ENCODE measurements around the gene MYO3B.

MYO3B gene

DNA sequence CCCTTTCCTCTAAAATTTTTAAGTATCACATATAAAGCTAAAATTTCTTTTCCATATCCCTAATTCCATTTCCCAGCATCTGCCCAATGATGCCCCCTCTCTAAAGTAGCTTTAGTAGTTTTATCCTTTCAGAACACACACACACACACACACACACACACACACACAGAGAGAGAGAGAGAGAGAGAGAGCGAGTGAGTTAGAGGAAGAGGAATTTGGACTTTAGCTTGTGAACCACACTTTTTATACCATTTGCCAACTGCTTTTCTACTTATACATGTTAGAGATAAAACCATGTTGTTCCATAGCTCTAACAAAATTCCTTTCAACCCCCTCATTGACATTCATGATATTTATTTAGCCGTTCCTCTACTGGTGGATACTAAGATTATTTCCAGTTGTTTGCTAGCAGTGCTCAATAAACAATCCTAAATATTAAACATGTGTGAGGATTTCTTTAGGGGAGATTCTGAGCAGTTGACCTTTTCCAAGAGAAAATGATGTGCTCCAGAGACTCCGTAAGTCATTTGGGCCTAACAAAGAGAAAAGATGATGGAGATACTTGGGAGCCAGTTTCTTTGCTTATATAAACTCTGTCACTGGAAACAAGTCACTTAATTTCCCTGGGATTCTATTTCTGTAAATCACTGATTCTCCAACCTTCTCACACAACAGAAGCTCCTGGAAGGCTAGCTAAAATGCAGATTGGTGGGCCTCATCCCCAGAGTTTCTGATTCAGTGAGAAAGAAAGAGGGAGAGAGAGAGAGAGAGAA, 307.5 kb downstream of the MYO3B start:
- no peaks in the 10 kb centered on the region for H3K9me3 ChIP-seq (ENCODE audit: insufficient read depth, low read length)
- H3K27me3 ChIP-seq (ENCODE audit: low read length), result no peaks in the 10 kb centered on the region; the same call in 1 of the 2 replicates
- no peaks in the 10 kb centered on the region for H3K36me3 ChIP-seq (ENCODE audit: low read length)
- TF ChIP-seq EZH2phosphoT487 (conservative IDR thresholded peaks at IDR 0.05; ENCODE audit: low read length) (no peak), CTCF (IDR thresholded peaks at IDR 0.05; ENCODE audit: insufficient read depth, low read length, poor library complexity, severe bottlenecking) (no peak)
- H3K79me2 ChIP-seq (ENCODE audit: insufficient read depth, low read length), result no peaks in the 10 kb centered on the region
- H2AFZ ChIP-seq (ENCODE audit: low read depth, low read length, severe bottlenecking), result no peak overlapping the region
- no peak overlapping the region for H3K4me3 ChIP-seq (ENCODE audit: insufficient read depth, low read length, poor library complexity, severe bottlenecking)
- H3K27ac ChIP-seq (ENCODE audit: low read depth, low read length), result no peak overlapping the region
- H3K4me2 ChIP-seq (ENCODE audit: low read depth, low read length, poor library complexity, severe bottlenecking), result no peak overlapping the region
- no peaks in the 10 kb centered on the region for H3F3A ChIP-seq (ENCODE audit: insufficient read depth)
- no peak overlapping the region for H3K9ac ChIP-seq (ENCODE audit: low read length)
- H3K9me2 ChIP-seq (replicated peaks; ENCODE audit: insufficient read depth, low read length), result no peaks in the 10 kb centered on the region
- no peaks in the 10 kb centered on the region; the same call in 1 of the 2 replicates for H4K20me1 ChIP-seq (ENCODE audit: low read depth, low read length)

DNA sequence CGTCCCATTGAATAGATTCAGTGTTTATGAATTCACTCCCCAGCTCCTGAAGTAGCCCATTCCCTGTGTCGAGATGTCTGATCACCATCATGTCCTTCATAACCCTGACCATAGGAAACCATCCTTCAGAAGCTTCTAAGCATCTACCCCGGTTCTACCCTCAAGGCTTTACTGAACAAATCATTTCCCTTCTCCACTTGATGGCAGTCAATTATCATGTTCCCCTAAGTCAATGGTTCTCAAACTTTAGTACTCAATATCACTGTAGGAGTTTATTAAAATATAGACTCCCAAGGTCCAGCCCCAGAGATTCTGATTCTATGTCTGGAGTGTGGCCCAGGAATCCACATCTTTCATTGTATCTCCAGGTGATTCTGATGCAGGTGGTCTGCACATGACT, 308.8 kb downstream of the MYO3B start:
- Histone ChIP-seq H3K9ac (ENCODE audit: low read length) (no peak overlapping the region), H3K79me2 (ENCODE audit: insufficient read depth, low read length) (no peaks in the 10 kb centered on the region), H3K27me3 (ENCODE audit: low read length) (no peaks in the 10 kb centered on the region; the same call in 1 of the 2 replicates), H3K9me2 (replicated peaks; ENCODE audit: insufficient read depth, low read length) (no peaks in the 10 kb centered on the region), H3K36me3 (ENCODE audit: low read length) (no peaks in the 10 kb centered on the region), H3K4me2 (ENCODE audit: low read depth, low read length, poor library complexity, severe bottlenecking) (no peak overlapping the region), H4K20me1 (ENCODE audit: low read depth, low read length) (no peaks in the 10 kb centered on the region; the same call in 1 of the 2 replicates), H2AFZ (ENCODE audit: low read depth, low read length, severe bottlenecking) (no peak overlapping the region), H3K9me3 (ENCODE audit: insufficient read depth, low read length) (no peaks in the 10 kb centered on the region), H3K4me3 (ENCODE audit: insufficient read depth, low read length, poor library complexity, severe bottlenecking) (no peak overlapping the region), H3K27ac (ENCODE audit: low read depth, low read length) (no peak overlapping the region), H3F3A (ENCODE audit: insufficient read depth) (no peaks in the 10 kb centered on the region)
- no peak for TF ChIP-seq CTCF (IDR thresholded peaks at IDR 0.05; ENCODE audit: insufficient read depth, low read length, poor library complexity, severe bottlenecking)
- TF ChIP-seq EZH2phosphoT487 (conservative IDR thresholded peaks at IDR 0.05; ENCODE audit: low read length), result no peak

GRCh38 chr2:170488807-170489206, 310.9 kb downstream of the MYO3B start:
- H3K27ac ChIP-seq (ENCODE audit: low read depth, low read length), result no peak overlapping the region
- H3K9me3 ChIP-seq (ENCODE audit: insufficient read depth, low read length), result no peaks in the 10 kb centered on the region
- H3K4me2 ChIP-seq (ENCODE audit: low read depth, low read length, poor library complexity, severe bottlenecking), result no peak overlapping the region
- H2AFZ ChIP-seq (ENCODE audit: low read depth, low read length, severe bottlenecking), result no peak overlapping the region
- H4K20me1 ChIP-seq (ENCODE audit: low read depth, low read length), result no peaks in the 10 kb centered on the region; the same call in 1 of the 2 replicates
- no peaks in the 10 kb centered on the region for H3F3A ChIP-seq (ENCODE audit: insufficient read depth)
- no peak overlapping the region for H3K9ac ChIP-seq (ENCODE audit: low read length)
- no peaks in the 10 kb centered on the region for H3K36me3 ChIP-seq (ENCODE audit: low read length)
- no peaks in the 10 kb centered on the region for H3K27me3 ChIP-seq (ENCODE audit: low read length)
- no peaks in the 10 kb centered on the region for H3K9me2 ChIP-seq (replicated peaks; ENCODE audit: insufficient read depth, low read length)
- TF ChIP-seq EZH2phosphoT487 (conservative IDR thresholded peaks at IDR 0.05; ENCODE audit: low read length), result no peak
- no peak for TF ChIP-seq CTCF (IDR thresholded peaks at IDR 0.05; ENCODE audit: insufficient read depth, low read length, poor library complexity, severe bottlenecking)
- H3K79me2 ChIP-seq (ENCODE audit: insufficient read depth, low read length), result no peaks in the 10 kb centered on the region
- no peak overlapping the region for H3K4me3 ChIP-seq (ENCODE audit: insufficient read depth, low read length, poor library complexity, severe bottlenecking)

Data from SU-DHL-6 (cell line).